ENCODE measurements around the gene KIF24.
"Not testable (repeated sequence)": the region's sequence is repeated elsewhere in the genome, so short reads cannot be mapped to it uniquely, and the experiment has no call there.

The KIF24 gene

GRCh38 chr9:34365282-34365681 lies 36.2 kb upstream of the KIF24 start:
- DNase-seq (ENCODE audit: low read depth) = no peak

- no peak for DNase-seq (ENCODE audit: low read depth)
Observed at GRCh38 chr9:34363619-34364351, 34.7 kb upstream of the KIF24 start.

GRCh38 chr9:34362614-34363214 lies 33.6 kb upstream of the KIF24 start:
- DNase-seq (ENCODE audit: low read depth) = no peak

DNA sequence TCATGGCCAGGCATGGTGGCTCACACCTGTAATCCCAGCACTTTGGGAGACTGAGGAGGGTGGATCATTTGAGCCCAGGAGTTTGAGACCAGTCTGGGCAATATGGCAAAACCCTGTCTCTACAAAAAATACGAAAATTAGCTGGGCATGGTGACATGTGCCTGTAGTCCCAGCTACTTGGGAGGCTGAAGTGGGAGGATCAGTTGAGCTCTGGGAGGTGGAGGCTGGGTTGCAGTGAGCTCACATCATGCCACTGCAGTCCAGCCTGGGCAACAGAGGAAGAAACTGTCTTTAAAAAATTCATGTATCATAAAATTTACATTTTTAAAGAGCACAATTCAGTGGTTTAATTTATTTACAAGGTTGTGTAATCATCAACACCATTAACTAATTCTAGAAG lies 23.9 kb upstream of the KIF24 start:
- DNase-seq (ENCODE audit: low read depth) = not testable (repeated sequence)

DNA sequence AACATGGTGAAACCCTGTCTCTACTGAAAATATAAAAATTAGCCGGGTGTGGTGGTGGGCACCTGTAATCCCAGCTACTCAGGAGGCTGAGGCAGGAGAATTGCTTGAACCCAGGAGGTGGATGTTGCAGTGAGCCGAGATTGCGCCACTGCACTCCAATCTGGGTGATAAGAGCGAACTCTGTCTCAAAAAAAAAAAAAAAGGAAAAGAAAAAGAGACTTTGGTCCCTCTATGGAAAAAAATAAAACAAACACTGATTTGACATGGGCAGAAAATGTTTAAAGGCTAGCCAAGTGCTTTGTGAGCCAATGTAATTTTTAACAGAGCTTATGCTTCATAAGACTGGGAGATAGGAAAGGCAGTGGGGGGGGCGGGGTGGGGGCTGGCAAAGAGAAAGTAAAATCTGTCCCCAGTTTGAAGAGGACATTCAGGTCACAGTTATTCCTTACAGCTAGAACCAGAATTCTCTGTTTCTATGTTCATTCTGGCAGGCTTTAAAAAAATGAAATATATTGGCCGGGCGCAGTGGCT lies 23.1 kb upstream of the KIF24 start:
- not testable (repeated sequence) for DNase-seq (ENCODE audit: low read depth)

DNA sequence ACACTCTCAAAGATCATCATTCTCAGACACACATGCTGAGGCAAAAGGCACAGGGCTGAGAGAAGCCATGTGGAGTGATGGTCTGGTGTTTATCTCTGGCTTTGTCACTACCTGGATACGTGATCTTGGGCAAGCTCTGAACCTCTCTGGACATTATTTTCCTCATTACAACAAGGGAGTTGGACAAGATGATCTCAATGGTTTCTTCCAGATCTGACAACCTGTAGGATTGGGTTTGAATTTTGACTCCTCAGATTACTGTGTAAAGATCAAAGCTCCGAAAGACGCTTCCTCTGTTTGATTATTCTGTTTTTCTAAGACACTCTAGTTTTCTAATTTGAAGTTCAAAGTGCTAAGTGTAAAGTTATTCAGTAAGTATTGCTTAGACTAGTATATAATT lies 20.3 kb upstream of the KIF24 start:
- no peak for DNase-seq (ENCODE audit: low read depth)

DNA sequence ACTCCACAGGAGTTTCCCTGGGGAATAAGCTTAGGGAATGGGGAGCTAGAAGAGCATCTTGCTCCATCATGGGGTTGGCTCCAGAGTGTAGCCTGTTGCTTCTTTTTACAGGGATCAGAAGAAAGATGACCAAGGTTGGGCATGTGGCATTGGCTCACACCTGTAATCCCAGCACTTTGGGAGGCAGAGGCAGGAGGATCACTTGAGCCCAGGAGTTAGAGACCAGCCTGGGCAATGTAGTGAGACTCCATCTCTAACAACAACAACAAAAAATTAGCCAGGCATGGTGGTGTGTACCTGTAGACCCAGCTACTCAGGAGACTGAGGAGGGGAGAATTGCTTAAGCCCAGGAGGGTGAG lies 18.7 kb upstream of the KIF24 start:
- no peak for DNase-seq (ENCODE audit: low read depth)

- DNase-seq (ENCODE audit: low read depth) = no peak
Observed at GRCh38 chr9:34346873-34347799, 18.1 kb upstream of the KIF24 start.

- DNase-seq (ENCODE audit: low read depth) = no peak
Observed at GRCh38 chr9:34343605-34344004, 14.5 kb upstream of the KIF24 start.

- DNase-seq (ENCODE audit: low read depth) = no peak
Observed at GRCh38 chr9:34343090-34343489, 14.0 kb upstream of the KIF24 start.

- DNase-seq (ENCODE audit: low read depth) = no peak
Observed at GRCh38 chr9:34341659-34342295, 12.7 kb upstream of the KIF24 start.

DNA sequence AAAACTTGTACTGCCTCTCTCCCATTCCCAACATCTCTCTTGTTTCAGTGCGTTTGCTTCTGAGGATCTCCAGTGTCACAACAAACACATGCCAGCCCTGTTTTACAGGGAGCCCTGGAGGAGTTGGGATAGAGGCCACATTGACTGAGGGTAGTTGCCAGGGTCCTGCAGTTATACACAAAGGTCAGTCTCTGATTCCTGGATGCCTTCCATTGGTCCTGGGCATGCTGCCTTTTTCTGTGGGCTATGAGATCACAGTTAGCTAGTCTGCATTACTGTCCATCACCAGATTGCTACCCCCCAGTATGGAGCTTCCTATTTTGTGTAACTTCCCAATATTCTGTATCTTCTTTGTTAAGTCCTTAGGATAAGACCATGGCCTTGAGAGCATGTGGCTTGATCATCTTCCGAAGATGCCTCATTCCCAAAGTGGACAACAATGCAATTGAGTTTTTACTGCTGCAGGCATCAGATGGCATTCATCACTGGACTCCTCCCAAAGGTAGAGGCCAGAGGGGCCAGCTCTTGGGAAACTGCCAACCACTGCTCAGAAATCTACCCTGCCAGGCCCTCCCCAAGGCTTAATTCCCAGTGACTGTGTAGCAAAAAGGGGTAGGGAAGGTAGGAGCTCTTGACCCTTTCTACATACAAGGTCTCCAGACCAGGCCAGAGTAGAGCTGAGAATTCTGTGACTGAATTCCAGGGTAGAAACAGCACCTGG lies 9.8 kb upstream of the KIF24 start:
- no peak for DNase-seq (ENCODE audit: low read depth)

- DNase-seq (ENCODE audit: low read depth) = not testable (repeated sequence)
Observed at GRCh38 chr9:34338079-34338478, 9.0 kb upstream of the KIF24 start.

DNA sequence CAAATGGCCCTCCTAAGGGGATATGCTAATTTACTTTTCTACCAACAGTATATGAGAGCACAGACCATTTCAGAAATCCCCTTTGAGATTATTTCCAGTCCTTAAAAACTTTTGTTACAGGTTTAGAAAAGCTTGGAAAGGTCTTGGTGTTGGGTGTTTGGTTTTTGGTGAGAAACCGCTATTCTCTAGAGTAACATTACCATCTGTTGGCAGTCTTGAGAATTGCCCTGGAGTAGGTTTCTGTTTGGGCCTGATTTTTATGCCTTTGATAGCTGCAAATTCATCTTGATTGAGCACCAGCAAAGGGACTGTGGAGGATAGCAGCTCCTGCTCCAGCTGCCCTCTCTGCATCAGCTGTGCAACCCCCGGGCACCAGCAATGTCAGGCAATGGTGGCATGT lies 8.3 kb upstream of the KIF24 start:
- DNase-seq (ENCODE audit: low read depth) = no peak

DNA sequence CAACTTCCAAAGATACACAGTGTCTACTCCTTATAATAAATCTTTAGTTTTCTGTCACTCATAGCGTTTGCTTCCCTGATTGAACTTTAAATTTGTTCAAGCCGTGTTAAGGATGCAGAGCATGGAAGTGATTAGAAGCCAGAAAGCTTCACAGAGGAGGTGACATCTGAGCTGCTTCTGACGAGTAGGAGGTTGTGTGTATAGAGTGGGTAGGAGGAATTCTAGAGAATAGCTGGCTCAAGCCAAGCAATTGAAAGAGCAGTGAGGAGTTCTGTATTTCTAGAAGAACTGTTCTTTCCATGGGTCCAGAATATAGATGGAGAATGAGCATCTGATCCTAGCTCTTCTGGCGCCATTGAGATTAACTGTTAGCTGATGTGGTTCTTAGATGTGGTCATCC lies 6.3 kb upstream of the KIF24 start:
- no peak for DNase-seq (ENCODE audit: low read depth)

DNA sequence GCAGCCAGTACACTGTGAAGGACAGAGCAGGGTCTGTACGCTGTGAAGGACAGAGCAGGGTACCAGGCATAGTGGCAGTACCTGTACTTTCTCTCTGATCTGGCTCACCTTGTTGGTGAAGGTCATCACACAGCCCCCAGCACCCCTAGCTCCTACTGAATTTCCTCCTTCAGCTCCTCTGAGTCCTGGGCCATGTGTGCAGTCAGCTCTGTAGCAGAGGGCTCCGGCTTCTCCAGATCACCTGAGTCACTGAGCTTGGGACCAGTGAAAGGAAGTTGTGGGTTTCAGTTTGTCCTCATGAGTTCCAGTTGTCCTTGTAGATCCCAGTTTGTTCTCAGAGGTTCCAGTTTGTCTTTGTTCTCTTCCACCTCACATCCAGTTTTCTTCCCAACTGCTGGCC lies 5.8 kb upstream of the KIF24 start:
- no peak for DNase-seq (ENCODE audit: low read depth)

DNA sequence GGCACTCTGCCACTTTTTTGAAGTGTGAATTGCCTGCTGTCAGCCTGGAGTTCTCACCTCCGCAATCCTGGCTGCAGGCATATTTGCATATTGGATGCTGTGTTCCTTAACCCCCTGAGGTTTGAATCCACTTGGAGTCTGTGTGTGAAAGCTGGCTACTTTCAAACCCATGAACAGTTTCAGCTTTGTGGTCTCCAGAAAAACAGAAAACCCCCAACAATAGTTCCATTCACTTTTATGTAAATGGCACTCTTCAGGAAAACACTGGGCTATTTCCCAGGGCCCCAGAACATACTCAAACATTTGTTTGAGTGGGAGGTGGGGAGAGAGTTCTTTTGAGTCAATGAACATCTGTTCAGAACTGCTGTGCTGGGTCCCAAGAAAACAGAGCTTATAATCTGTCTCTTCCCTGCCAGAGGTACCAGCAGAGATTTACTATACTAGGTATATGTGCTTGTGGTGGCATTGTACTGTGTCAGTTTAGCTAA lies 5.3 kb upstream of the KIF24 start:
- DNase-seq (ENCODE audit: low read depth) = no peak

GRCh38 chr9:34333836-34334235 lies 4.8 kb upstream of the KIF24 start:
- DNase-seq (ENCODE audit: low read depth) = no peak

GRCh38 chr9:34332076-34332964 lies 3.3 kb upstream of the KIF24 start:
- DNase-seq (ENCODE audit: low read depth) = no peak

GRCh38 chr9:34331196-34331595 lies 2.1 kb upstream of the KIF24 start:
- DNase-seq (ENCODE audit: low read depth) = no peak

Measured in activated T-cell treated with anti-CD3 and anti-CD28 coated beads for 48 hours (primary cell).